Measurements from ENCODE around the gene PMM1.
"Not testable (repeated sequence)": the region's sequence is repeated elsewhere in the genome, so short reads cannot be mapped to it uniquely, and the experiment has no call there.

PMM1 gene

DNA sequence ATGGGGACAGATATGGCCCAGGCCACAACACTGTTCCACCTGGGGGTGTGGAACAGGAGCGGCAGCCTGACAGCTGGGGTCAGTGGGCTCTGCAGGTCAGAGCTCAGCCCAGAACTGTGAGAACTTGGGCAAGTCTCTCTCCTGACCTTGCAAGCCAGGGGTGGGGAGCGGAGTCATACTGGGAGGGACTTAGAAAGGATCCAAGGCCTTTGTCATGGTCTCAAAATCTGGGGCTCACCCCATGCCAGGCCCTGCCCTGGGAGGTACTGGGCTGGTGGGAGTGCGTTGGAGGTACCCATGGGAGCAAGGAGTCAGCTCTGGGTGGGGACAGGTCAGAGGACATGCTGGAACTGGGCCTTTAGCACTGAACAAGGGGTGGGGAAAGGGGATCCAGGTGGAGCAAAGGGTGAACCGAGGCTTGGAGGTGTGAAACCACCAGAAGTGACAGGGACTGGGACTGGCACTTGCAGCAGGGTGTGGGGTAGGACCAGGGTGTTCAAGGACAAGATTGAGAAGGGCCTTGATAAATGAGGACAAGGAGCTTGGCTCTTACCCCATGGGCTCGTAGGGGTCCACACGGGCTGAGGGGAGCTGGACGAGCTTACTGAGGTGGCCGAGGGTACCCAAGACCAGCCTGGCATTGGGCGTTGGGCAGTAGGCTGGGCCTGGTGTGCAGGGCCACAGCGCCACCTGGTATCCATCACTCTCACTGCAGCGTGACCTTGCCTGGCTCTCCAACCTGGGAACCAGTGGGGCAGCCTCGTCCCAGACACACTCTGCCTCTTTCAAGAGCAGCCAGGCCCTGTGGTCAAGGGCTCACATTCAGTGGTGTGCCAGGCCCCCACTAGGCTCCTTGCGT lies 7.4 kb upstream of the PMM1 start:
- FAIRE-seq = no peak

DNA sequence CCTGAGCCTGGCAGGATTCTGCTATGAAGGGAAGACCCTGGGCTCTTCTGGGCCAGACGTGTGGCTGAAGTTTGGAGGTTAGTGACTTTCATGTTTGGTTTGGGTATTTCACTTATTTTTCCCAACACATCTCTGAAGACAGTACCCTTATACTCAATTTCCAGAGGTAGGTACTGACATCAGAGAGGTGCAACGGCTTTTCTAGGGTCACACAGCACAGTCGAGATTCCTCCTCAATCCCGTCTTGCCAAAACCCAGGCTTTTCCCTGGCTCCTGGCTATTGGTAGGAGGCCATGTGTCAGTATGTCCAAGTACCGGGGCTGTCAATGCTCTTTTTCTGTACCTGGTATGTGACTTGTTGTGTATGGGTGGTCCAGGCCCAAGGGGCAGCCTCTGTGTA lies 6.1 kb upstream of the PMM1 start:
- FAIRE-seq = no peak

DNA sequence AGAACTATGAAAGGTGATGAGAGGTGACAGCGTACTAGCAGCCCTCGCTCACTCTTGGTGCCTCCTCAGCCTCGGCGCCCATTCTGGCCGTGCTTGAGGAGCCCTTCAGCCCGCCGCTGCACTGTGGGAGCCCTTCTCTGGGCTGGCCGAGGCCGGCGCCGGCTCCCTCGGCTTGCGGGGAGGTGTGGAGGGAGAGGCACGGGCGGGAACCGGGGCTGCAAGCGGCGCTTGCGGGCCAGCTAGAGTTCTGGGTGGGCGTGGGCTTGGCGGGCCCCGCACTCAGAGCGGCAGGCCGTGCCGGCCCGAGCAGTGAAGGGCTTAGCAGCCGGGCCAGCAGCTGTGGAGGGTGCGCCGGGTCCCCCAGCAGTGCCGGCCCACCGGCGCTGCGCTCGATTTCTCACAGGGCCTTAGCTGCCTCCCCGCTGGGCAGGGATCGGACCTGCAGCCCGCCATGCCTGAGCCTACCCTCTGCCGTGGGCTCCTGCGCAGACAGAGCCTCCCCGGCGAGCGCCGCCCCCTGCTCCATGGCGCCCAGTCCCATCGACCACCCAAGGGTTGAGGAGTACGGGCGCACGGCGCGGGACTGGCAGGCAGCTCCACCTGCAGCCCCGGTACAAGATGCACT lies 3.8 kb upstream of the PMM1 start:
- FAIRE-seq = not testable (repeated sequence)

GRCh38 chr22:41587347-41587723 lies 2.3 kb downstream of the PMM1 start:
- no peak for FAIRE-seq

DNA sequence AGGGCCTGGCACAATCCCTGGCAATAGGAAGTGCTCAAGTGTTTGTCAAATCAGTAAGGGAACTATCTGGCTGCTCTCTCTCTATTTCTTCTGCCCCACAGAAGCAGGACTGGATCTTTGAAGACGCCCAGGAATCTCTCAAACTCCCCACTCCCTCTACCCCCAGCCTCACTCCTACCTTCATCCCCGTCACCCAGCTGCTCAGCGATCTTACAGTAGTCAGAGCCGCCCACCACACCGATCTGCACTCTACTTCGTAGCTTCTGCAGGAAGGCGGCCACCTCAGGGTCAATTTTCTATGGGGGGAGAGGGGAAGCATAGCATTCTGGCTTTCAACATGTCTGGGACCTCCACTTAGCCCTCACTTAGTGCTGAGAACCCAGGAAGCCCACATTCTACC lies 3.7 kb downstream of the PMM1 start:
- no peak for FAIRE-seq

GRCh38 chr22:41584881-41585280 lies 4.8 kb downstream of the PMM1 start:
- no peak for FAIRE-seq

- FAIRE-seq = no peak
Measured at GRCh38 chr22:41582694-41583093, 6.9 kb downstream of the PMM1 start.

DNA sequence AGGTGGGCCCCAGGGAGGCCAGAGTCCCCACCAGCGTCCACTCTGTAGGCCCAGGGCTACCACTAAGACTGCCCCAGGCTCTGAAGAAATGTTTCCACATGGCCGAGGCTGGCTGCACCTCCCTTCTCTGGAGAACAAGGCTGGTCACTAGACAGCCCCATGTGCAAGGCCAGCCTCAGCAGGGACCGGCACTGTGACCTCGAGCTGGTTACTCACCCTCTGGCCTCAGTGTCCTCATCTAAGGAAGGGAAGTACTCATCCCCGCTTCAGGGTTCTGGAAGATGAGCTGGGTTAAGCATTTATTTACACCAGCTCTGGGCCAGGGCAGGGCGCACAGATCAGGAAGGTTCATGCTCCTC lies 9.7 kb downstream of the PMM1 start:
- FAIRE-seq = no peak

DNA sequence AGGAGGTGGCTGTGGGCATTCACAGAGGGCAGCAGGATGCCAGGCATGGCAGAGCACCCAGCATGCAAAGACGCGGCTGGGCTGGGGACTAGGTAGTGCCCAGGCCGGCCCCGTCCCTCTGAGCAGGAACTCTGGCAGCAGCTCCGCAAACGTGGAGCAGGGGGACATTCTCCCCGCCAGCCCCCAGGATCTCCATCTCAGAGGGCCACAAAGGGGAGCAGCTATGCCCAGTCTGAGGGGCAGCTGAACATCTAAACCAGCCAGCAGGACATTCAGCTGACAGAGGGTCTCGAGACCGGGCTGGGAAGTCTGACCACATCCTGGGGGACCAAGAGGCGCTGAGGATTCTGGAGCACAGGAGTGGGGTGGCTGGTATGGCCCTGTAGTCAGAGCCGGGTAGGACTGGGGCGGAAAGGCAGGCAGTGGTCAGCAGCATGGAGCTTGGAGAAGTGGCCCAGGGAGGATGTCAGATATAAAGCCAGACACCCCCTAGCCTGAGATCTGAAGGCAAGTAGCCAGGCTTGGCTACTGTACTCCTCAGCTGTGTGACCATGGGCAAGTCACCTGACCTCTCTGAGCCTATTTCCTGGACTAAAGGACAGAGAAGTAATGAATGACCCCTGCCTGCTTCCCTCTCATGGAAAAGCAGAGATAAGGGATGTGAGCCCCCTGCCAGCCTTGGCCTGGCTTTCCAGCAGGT lies 10.2 kb downstream of the PMM1 start:
- FAIRE-seq = no peak

GRCh38 chr22:41578818-41579217 lies 10.8 kb downstream of the PMM1 start:
- FAIRE-seq = no peak

GRCh38 chr22:41578114-41578513 lies 11.5 kb downstream of the PMM1 start:
- no peak for FAIRE-seq

- no peak for FAIRE-seq
Measured at GRCh38 chr22:41576877-41577276, 12.8 kb downstream of the PMM1 start.

DNA sequence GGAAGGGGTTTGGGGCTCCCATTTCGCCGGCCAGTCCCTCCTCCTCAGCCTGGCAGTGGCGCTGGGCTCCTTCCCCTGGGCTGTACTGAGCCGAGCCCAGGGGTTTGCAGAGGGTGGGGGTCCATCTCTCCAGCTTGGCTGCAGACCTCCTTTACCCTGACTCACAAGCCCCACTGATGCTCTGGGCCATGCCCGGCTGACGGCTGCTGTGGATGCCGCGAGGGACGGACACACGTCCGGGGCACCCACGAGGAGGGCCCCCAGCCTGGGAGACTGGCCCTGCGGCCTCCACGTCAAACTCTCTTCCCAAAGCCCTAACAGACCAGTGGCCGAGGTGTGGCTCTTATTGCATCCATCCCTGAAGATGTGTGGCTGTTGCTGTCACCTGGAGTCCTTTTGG lies 14.1 kb downstream of the PMM1 start:
- FAIRE-seq = no peak

GRCh38 chr22:41574847-41575381 lies 14.7 kb downstream of the PMM1 start:
- FAIRE-seq = no peak

DNA sequence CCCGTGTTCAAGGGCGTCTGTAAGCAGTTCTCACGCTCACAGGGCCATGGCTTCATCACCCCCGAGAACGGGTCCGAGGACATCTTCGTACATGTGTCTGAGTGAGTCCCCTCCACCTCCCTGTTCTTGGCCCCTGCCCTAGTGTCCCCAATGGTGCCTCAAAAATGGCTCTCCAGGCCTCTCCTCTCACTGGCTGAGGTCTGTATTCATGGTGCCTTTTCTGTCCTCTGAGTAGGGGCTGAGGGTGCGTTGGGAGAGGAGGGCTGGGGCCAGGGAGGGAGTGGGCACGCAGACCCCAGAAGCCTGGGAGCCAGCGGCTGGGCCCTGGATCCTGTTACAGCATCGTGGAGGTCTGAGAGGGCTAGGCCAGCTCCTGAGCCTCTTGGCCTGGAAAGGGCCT lies 16.0 kb downstream of the PMM1 start:
- no peak for FAIRE-seq

GRCh38 chr22:41572305-41572704 lies 17.3 kb downstream of the PMM1 start:
- FAIRE-seq = not testable (repeated sequence)

- no peak for FAIRE-seq
Measured at GRCh38 chr22:41571786-41572185, 17.9 kb downstream of the PMM1 start.

GRCh38 chr22:41570221-41570620 lies 19.4 kb downstream of the PMM1 start:
- FAIRE-seq = no peak

DNA sequence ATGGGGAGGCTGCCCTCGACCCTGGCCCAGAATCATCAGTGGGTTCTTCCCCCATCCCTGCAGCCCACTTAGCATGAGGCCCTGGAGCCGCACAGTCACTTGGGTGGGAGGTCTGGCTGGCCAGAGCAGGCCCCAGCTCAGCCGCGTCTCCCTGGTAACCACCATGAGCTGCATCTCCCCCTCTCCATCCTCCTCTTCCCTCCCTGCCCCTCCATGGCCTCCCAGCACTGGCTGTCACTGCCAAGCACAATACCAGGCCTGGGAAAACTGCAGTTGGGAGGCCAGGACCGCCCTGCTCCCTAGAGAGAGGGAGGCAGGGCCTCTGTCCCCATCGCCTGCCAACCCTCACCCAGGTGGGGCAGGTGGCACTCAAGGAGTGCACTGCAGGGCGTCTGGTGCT lies 20.8 kb downstream of the PMM1 start:
- FAIRE-seq = no peak

- FAIRE-seq = no peak
Measured at GRCh38 chr22:41567512-41567768, 22.2 kb downstream of the PMM1 start.

DNA sequence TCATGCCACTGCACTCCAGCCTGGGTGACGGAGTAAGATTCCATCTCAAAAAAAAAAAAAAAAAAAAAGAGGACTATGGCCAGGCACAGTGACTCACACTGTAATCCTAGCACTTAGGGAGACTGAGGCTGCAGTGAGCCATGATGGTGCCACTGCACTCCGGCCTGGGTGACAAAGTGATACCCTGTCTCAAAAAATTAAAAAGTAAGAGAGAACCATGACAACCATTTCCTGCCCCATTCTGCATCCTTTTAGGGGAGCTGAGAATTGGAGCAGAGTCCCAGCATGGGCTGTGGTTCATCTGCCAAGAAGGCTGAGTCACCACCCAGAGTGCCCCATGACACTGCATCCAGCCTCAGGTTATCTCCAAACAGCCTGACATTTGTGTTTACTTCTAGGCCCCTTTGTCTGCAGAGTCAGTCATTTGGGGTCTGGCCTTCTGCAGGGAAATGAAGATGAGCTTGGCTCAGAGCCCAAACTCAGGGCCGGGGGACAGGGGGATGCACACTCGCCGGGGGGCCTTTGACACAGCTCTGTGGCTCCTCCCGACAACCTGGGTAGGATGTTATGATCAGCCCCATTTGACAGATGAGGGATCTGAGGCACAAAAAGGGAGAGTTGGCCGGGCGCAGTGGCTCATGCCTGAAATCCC lies 24.1 kb downstream of the PMM1 start:
- no peak for FAIRE-seq

DNA sequence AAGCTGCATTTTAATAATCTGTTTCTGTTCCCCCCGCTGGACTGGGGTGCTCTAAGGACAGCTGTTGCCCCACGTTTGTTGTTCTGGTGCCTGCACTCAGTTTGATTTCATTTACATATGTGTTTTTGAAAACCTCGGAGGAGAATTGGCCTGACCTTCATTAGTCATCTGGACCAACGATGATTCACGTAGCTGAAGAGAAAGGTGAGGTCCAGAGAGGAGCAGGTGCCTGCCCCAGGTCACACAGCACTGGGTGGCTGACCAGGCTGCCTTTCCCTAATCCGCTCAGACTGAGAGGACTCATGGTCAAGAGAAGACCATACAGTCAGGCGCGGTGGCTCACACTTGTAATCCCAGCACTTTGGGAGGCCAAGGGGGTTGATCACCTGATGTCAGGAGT lies 25.1 kb downstream of the PMM1 start:
- no peak for FAIRE-seq

GRCh38 chr22:41563051-41563711 lies 26.5 kb downstream of the PMM1 start:
- no peak for FAIRE-seq
